Lung (tissue), 12 donors: ENCODE data around the gene OPCML. TPM values are rescaled to one million over a fixed set of nuclear protein-coding genes. Genes with fewer than 3 reads are reported as not detected.
A peak's percentile ranks its signal among the peaks of the same experiment; 100 is the strongest.

Source experiments
- ATAC-seq: fragments of 200-7000 bp; cut with Tn5 transposase; one replicate; pipeline ENCODE4 v1.9.1; 2020; ENCODE audit warnings: moderate number of reproducible peaks; ENCODE audit not compliant: insufficient read depth, low FRiP score
- DNase-seq, 3 donors: peaks; one replicate each; pipeline ENCODE4 v3.0.0-alpha.2; 2013 to 2017
- H3K27ac ChIP-seq, 2 donors: one replicate each; pipeline ENCODE4 v1.5.1; 2013; ENCODE audit warnings: mild to moderate bottlenecking in 2 of 2, moderate library complexity in 2 of 2, control low read depth in 1 of 2, inconsistent platforms in 1 of 2, low read depth in 1 of 2, low read length in 1 of 2
- H3K27me3 ChIP-seq, 3 donors: one replicate each; pipeline ENCODE4 v1.5.1; 2013; ENCODE audit warnings: low read length in 2 of 3; ENCODE audit not compliant: control insufficient read depth in 3 of 3, insufficient read depth in 3 of 3
- H3K36me3 ChIP-seq, 4 donors: one replicate each; pipeline ENCODE4 v1.5.1; 2013; ENCODE audit warnings: low read length in 4 of 4, mild to moderate bottlenecking in 1 of 4, moderate library complexity in 1 of 4; ENCODE audit not compliant: control insufficient read depth in 4 of 4, insufficient read depth in 4 of 4
- H3K4me1 ChIP-seq, 5 donors: one replicate each; pipeline ENCODE4 v1.5.1; 2013; ENCODE audit warnings: low read length in 5 of 5, mild to moderate bottlenecking in 2 of 5, moderate library complexity in 1 of 5; ENCODE audit not compliant: control insufficient read depth in 5 of 5, insufficient read depth in 5 of 5
- H3K4me3 ChIP-seq: one replicate; pipeline ENCODE4 v1.5.1; 2013; ENCODE audit warnings: mild to moderate bottlenecking, control low read depth, moderate library complexity
- H3K9ac ChIP-seq, 2 donors: one replicate each; pipeline ENCODE4 v1.5.1; 2013; ENCODE audit warnings: low read length in 2 of 2, control low read depth in 1 of 2; ENCODE audit not compliant: insufficient read depth in 1 of 2
- H3K9me3 ChIP-seq, 4 donors: one replicate each; pipeline ENCODE4 v1.5.1; 2013; ENCODE audit warnings: low read length in 3 of 4, mild to moderate bottlenecking in 1 of 4, moderate library complexity in 1 of 4; ENCODE audit not compliant: control insufficient read depth in 4 of 4, insufficient read depth in 3 of 4
- CTCF ChIP-seq: IDR thresholded peaks from 2 replicates; pipeline ENCODE4 v1.5.1; 2012; ENCODE audit warnings: mild to moderate bottlenecking; ENCODE audit errors: control extremely low read depth, extremely low read depth
- WGBS, 2 donors: extraction: QIAGEN DNeasy Blood & Tissue Kit; methylation state at CpG; one replicate each; pipeline ENCODE4 v1.1.7; 2013; 5-methylcytosine and 5-hydroxymethylcytosine counted together
- polyA plus RNA-seq, 2 donors: library from polyadenylated mRNA; stranded (reverse); fragments of 200-250 nt; gene quantifications; one replicate each; pipeline ENCODE4 v1.2.1, GENCODE V29; 2013
- total RNA-seq, 2 donors: library from RNA; depleted of rRNA in 1 of 2; stranded (reverse); fragments of >200 nt in 1 of 2; gene quantifications; one replicate each; pipeline ENCODE4 v1.2.1, GENCODE V29; 2014 to 2021
- donor health status: control.
- donor health status: control.
- donor health status: Bipolar disorder and iron deficiency.
- donor health status: healthy.
- donor health status: DM: yes; HTN: yes; CAD: no.

OPCML gene
- total and polyA plus RNA-seq, 4 donors: 0.49 to 0.74 TPM; not detected in 2

- ATAC-seq: no peak
- no peak for TF ChIP-seq CTCF
- 51 to 54% methylated on average over 29 of the region's 29 CpGs for WGBS, 2 donors
- Histone ChIP-seq H3K4me1 (peaks cover 0 to 21% (median 4%) of the 10 kb centered on the region in 5 donors), H3K4me3 (no peak overlapping the region), H3K36me3 (no peaks in the 10 kb centered on the region), H3K9me3 (no peaks in the 10 kb centered on the region), H3K27me3 (no peaks in the 10 kb centered on the region), H3K27ac (no peak overlapping the region), H3K9ac (no peak overlapping the region)
- DNase-seq: no peak
These were observed 739.8 kb downstream of the OPCML start for GRCh38 chr11:132792341-132793140.

GRCh38 chr11:132790971-132791370, 741.3 kb downstream of the OPCML start:
- no peak overlapping the region for H3K4me3 ChIP-seq
- H3K27ac ChIP-seq: no peak overlapping the region
- H3K9ac ChIP-seq: no peak overlapping the region
- no peak for TF ChIP-seq CTCF
- no peaks in the 10 kb centered on the region for H3K27me3 ChIP-seq
- DNase-seq: peak; percentile 43 to 69 (median 57)
- H3K4me1 ChIP-seq: peaks cover 0 to 21% (median 4%) of the 10 kb centered on the region in 5 donors
- H3K36me3 ChIP-seq: no peaks in the 10 kb centered on the region
- no peaks in the 10 kb centered on the region for H3K9me3 ChIP-seq
- WGBS, 2 donors: 82 to 88% methylated on average over 7 of the region's 7 CpGs
- ATAC-seq: no peak

- no peak for ATAC-seq
These were observed 741.8 kb downstream of the OPCML start for GRCh38 chr11:132790466-132790865.

More at GRCh38 chr11:132790466-132790865, 741.8 kb downstream of the OPCML start:
- H3K27me3 ChIP-seq: no peaks in the 10 kb centered on the region
- no peak overlapping the region for H3K27ac ChIP-seq
- no peaks in the 10 kb centered on the region for H3K9me3 ChIP-seq
- H3K4me3 ChIP-seq: no peak overlapping the region
- TF ChIP-seq CTCF: no peak
- no peak for DNase-seq
- H3K9ac ChIP-seq: no peak overlapping the region
- WGBS, 2 donors: 92% methylated on average over 5 of the region's 5 CpGs
- peaks cover 0 to 21% (median 4%) of the 10 kb centered on the region in 5 donors for H3K4me1 ChIP-seq
- no peaks in the 10 kb centered on the region for H3K36me3 ChIP-seq
